Endothelial cell of umbilical vein (primary cell): Measurements from ENCODE around the gene C16orf95. TPM values are rescaled to one million over a fixed set of nuclear protein-coding genes. Genes with fewer than 3 reads are reported as not detected.

ENCODE experiments used
- BruUV-seq: library from RNA; stranded (reverse); fragments of 400-500 nt; replicated peaks from 2 replicates; lab custom pipeline; 2021; lab: Mats Ljungman, UMichigan
- CTCF ChIA-PET: fragments of 300-600, 350-600 bp; sonication (Branson Sonifier 250); formaldehyde crosslinking; loops from one replicate; lab custom pipeline; 2021; ENCODE audit warnings: antibody characterized with exemption, inconsistent platforms; lab: Charles Lee
- POLR2A ChIA-PET: fragments of 300-600, 350-600 bp; sonication (Branson Sonifier 250); formaldehyde crosslinking; loops from one replicate; lab custom pipeline; 2021; ENCODE audit warnings: antibody characterized with exemption, inconsistent platforms; lab: Charles Lee
- DNase-seq: peaks from one replicate; pipeline ENCODE4 v3.0.0-alpha.2; 2011; ENCODE audit warnings: low read depth, low spot score
- FAIRE-seq: peaks from 2 replicates; lab custom pipeline; 2011; peaks lifted over from hg19 to GRCh38; lab: Jason Lieb, UNC
- H2AFZ ChIP-seq: 2 replicates; pipeline ENCODE4 v1.6.0; 2012; ENCODE audit warnings: low read depth, low read length, control low read depth, inconsistent platforms
- H3K27ac ChIP-seq: 2 replicates; pipeline ENCODE4 v1.5.1; 2011; ENCODE audit warnings: low read depth, mild to moderate bottlenecking, control low read depth, low read length, moderate library complexity; ENCODE audit not compliant: insufficient read depth
- H3K27me3 ChIP-seq, 2 experiments: 2 replicates each; pipeline versions ENCODE4 v1.6.0 to v1.6.1; 2011; ENCODE audit warnings: low read length in 2 of 2, mixed read lengths in 1 of 2; ENCODE audit not compliant: control insufficient read depth in 2 of 2, insufficient read depth in 2 of 2
- H3K36me3 ChIP-seq, 2 experiments: 2 replicates in 1 of 2; 3 replicates in 1 of 2; pipeline ENCODE4 v1.5.1; 2011; ENCODE audit warnings: low read length in 2 of 2, mild to moderate bottlenecking in 1 of 2, moderate library complexity in 1 of 2; ENCODE audit not compliant: control insufficient read depth in 2 of 2, insufficient read depth in 2 of 2; ENCODE audit errors: extremely low read depth in 1 of 2
- H3K4me1 ChIP-seq: 3 replicates; pipeline ENCODE4 v1.5.1; 2011; ENCODE audit warnings: mild to moderate bottlenecking, low read length; ENCODE audit not compliant: control insufficient read depth, insufficient read depth; ENCODE audit errors: extremely low read depth
- H3K4me2 ChIP-seq: 2 replicates; pipeline ENCODE4 v1.6.1; 2011; ENCODE audit warnings: low read length, control low read depth, mixed read lengths; ENCODE audit not compliant: insufficient read depth
- H3K4me3 ChIP-seq, 3 experiments: fragments of 200-600 bp in 1 of 3; sonication (generic), shearing (Covaris generic) in 1 of 3; replicated peaks in 1 of 3; 2 replicates each; pipeline ENCODE4 v1.5.1; 2011 to 2016; ENCODE audit warnings: control low read depth in 3 of 3, low read length in 3 of 3, mild to moderate bottlenecking in 2 of 3, inconsistent platforms in 1 of 3, low read depth in 1 of 3, moderate library complexity in 1 of 3; ENCODE audit not compliant: insufficient read depth in 1 of 3
- H3K79me2 ChIP-seq: 2 replicates; pipeline ENCODE4 v1.6.0; 2012; ENCODE audit warnings: low read length, inconsistent platforms; ENCODE audit not compliant: control insufficient read depth, insufficient read depth
- H3K9ac ChIP-seq: replicated peaks from 2 replicates; pipeline ENCODE3; 2011; ENCODE audit warnings: low read length, control low read depth; ENCODE audit not compliant: insufficient read depth; ENCODE audit errors: extremely low read depth
- H3K9me1 ChIP-seq: replicated peaks from 3 replicates; pipeline ENCODE4 v1.6.0; 2011; ENCODE audit warnings: mild to moderate bottlenecking, low read length; ENCODE audit not compliant: control insufficient read depth, insufficient read depth; ENCODE audit errors: extremely low read depth
- H3K9me3 ChIP-seq: replicated peaks from 2 replicates; pipeline ENCODE4 v1.5.1; 2012; ENCODE audit warnings: low read length, inconsistent platforms; ENCODE audit not compliant: control insufficient read depth, insufficient read depth
- H4K20me1 ChIP-seq: replicated peaks from 2 replicates; pipeline ENCODE3; 2011; ENCODE audit warnings: mild to moderate bottlenecking, low read length; ENCODE audit not compliant: control insufficient read depth, insufficient read depth; ENCODE audit errors: extremely low read depth
- EZH2 ChIP-seq: IDR thresholded peaks from 2 replicates; pipeline ENCODE4 v1.6.1; 2012; ENCODE audit warnings: borderline replicate concordance, low read depth, mild to moderate bottlenecking, moderate library complexity, low read length, inconsistent platforms; ENCODE audit not compliant: severe bottlenecking
- FOS ChIP-seq: IDR thresholded peaks from 2 replicates; pipeline ENCODE4 v1.6.1; 2011; ENCODE audit warnings: mild to moderate bottlenecking, low read length, moderate library complexity, borderline replicate concordance; ENCODE audit not compliant: insufficient read depth
- GATA2 ChIP-seq: IDR thresholded peaks from 2 replicates; pipeline ENCODE4 v1.7.0; 2011; ENCODE audit warnings: low read depth, mild to moderate bottlenecking, moderate library complexity, mixed read lengths, low read length; ENCODE audit not compliant: insufficient read length, insufficient read depth
- JUN ChIP-seq: IDR thresholded peaks from 2 replicates; pipeline ENCODE4 v1.6.1; 2011; ENCODE audit warnings: borderline replicate concordance, low read depth; ENCODE audit not compliant: insufficient read length, insufficient read depth
- MYC ChIP-seq: IDR thresholded peaks from one replicate; pipeline ENCODE4 v1.6.1; 2011; ENCODE audit warnings: mild to moderate bottlenecking, low read depth, low read length
- POLR2A ChIP-seq: IDR thresholded peaks from 2 replicates; pipeline ENCODE4 v1.6.1; 2012; ENCODE audit warnings: low read depth, mild to moderate bottlenecking, control low read depth, low read length
- POLR2AphosphoS5 ChIP-seq: IDR thresholded peaks from 2 replicates; pipeline ENCODE4 v1.6.1; 2012; ENCODE audit warnings: low read depth, mild to moderate bottlenecking, control low read depth, low read length, moderate library complexity; ENCODE audit not compliant: insufficient read depth
- dilution Hi-C: fragments of 300-500 bp; cut with MboI; formaldehyde crosslinking; loops from one replicate; pipeline ENCODE4 v1.15.0; 2019; ENCODE audit warnings: low sequenced_read_pairs; ENCODE audit not compliant: extremely low pct_ligation_motif_present
- intact Hi-C: fragments of 100-400 bp; cut with micrococcal nuclease; formaldehyde crosslinking; loops from one replicate; pipeline ENCODE4 v1.10.0; 2022
- polyA plus RNA-seq, 4 experiments: library from polyadenylated mRNA; depleted of rRNA in 3 of 4; stranded (reverse) in 3 of 4; unstranded in 1 of 4; fragments of >200 nt; gene quantifications; 2 replicates each; pipeline versions ENCODE4 v1.2.1 to v1.2.3, GENCODE V29; 2011 to 2012; ENCODE audit warnings: missing spikeins in 1 of 4
- total RNA-seq: library from RNA; stranded (reverse); gene quantifications from 2 replicates; pipeline ENCODE4 v1.2.3, GENCODE V29; 2021
- TF ChIP-seq, protein P1 (sequence below): IDR thresholded peaks from 2 replicates; pipeline ENCODE4 v1.6.1; 2011; ENCODE audit not compliant: insufficient read depth, insufficient read length
- TF ChIP-seq, protein P2 (sequence below), 2 donors: IDR thresholded peaks; 1 replicate in 1 of 2; 2 replicates in 1 of 2; pipeline ENCODE4 v1.5.1; 2011; ENCODE audit warnings: low read length in 2 of 2, mild to moderate bottlenecking in 2 of 2, moderate library complexity in 2 of 2, control low read depth in 1 of 2, inconsistent platforms in 1 of 2, low read depth in 1 of 2; ENCODE audit not compliant: insufficient read depth in 1 of 2; ENCODE audit errors: extremely low read depth in 1 of 2

Gene C16orf95
- total and polyA plus RNA-seq, 2 donors (not counting 3 experiments of a cell fraction or from before 2014, with no cell fraction given): 4.0 to 6.6 TPM

DNA sequence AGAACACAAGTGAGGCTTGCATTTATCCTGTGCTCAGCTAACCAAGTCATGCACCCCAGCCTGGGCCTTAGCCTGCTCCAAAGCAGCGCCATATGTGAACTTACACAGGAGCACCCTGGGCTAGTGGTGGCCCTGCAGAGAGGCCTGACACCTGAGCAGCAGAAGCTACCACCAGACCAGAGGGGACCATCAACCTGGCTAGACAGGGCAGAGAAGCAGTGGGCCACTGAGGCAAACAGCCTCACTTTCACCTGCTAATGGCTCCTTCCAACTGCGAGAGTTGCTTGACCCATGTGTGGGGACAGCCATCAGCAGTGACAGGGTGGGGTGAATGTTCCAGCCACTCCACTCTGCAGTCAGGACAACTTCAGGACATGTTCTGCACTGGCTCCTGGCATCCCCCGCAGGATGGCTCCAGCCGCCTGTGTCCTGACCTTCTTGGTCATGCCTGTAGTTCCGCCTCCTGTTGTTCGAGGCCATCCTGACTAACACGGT, 2.9 kb upstream of the C16orf95 start:
- no TSS peak for BruUV-seq
- Histone ChIP-seq H3K9ac (no peak overlapping the region), H3K4me3 (no peak overlapping the region), H4K20me1 (no peaks in the 10 kb centered on the region), H3K79me2 (peaks cover 11% of the 10 kb centered on the region), H2AFZ (no peak overlapping the region), H3K36me3 (no peaks in the 10 kb centered on the region), H3K27ac (no peak overlapping the region), H3K9me1 (no peaks in the 10 kb centered on the region), H3K4me2 (no peak overlapping the region), H3K4me1 (peaks cover 7% of the 10 kb centered on the region), H3K27me3 (no peaks in the 10 kb centered on the region), H3K9me3 (no peaks in the 10 kb centered on the region)
- intact Hi-C loops: loop anchor here (5.0 kb wide), 2 partner anchors 317 to 933 kb away; no protein-coding TSS in a partner anchor
- dilution Hi-C loops: no loop called here
- DNase-seq: no peak
- CTCF ChIA-PET: interaction anchor here (0.9 kb wide), 1 partner anchor 22 kb away, joined by 3 read pairs; no protein-coding TSS in a partner anchor
- no peak for TF ChIP-seq FOS
- TF ChIP-seq GATA2: no peak
- no peak for TF ChIP-seq POLR2AphosphoS5
- TF ChIP-seq, protein P1, sequence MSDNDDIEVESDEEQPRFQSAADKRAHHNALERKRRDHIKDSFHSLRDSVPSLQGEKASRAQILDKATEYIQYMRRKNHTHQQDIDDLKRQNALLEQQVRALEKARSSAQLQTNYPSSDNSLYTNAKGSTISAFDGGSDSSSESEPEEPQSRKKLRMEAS: no peak
- TF ChIP-seq POLR2A: no peak
- FAIRE-seq: no peak
- POLR2A ChIA-PET: no interaction called here

DNA sequence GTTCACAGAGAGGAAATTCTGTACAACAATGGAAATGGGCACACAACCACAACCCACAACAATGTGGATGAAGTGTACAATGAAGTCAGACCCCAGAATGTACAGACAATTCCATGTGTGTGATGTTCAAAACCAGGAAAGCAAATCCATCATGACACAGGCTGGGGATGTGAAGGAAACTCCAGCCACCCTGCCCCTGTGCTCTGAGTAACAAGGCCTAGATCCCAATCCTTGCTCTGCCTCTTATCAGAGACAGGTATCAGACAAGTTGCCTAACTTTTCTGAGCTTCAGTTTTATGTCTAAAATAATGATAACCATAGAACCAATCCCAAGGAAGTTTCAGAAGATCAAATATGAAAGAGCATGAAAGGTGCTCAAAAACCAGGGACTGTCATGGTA, 1.8 kb upstream of the C16orf95 start:
- dilution Hi-C loops: no loop called here

More for the DNA sequence above, 1.8 kb upstream of the C16orf95 start:
- Histone ChIP-seq H3K4me3 (no peak overlapping the region), H3K27ac (no peak overlapping the region), H3K4me1 (peaks cover 7% of the 10 kb centered on the region), H3K9me1 (no peaks in the 10 kb centered on the region), H3K36me3 (no peaks in the 10 kb centered on the region), H3K9me3 (no peaks in the 10 kb centered on the region), H3K79me2 (peaks cover 11% of the 10 kb centered on the region), H3K4me2 (no peak overlapping the region), H3K27me3 (no peaks in the 10 kb centered on the region), H2AFZ (no peak overlapping the region), H4K20me1 (no peaks in the 10 kb centered on the region), H3K9ac (no peak overlapping the region)
- TF ChIP-seq POLR2AphosphoS5 (no peak), MYC (no peak), POLR2A (no peak), GATA2 (no peak), JUN (no peak), FOS (no peak), EZH2 (no peak)
- TF ChIP-seq, protein P1: no peak
- TF ChIP-seq, protein P2, sequence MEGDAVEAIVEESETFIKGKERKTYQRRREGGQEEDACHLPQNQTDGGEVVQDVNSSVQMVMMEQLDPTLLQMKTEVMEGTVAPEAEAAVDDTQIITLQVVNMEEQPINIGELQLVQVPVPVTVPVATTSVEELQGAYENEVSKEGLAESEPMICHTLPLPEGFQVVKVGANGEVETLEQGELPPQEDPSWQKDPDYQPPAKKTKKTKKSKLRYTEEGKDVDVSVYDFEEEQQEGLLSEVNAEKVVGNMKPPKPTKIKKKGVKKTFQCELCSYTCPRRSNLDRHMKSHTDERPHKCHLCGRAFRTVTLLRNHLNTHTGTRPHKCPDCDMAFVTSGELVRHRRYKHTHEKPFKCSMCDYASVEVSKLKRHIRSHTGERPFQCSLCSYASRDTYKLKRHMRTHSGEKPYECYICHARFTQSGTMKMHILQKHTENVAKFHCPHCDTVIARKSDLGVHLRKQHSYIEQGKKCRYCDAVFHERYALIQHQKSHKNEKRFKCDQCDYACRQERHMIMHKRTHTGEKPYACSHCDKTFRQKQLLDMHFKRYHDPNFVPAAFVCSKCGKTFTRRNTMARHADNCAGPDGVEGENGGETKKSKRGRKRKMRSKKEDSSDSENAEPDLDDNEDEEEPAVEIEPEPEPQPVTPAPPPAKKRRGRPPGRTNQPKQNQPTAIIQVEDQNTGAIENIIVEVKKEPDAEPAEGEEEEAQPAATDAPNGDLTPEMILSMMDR (IDR thresholded peaks at IDR 0.05; ENCODE audit: extremely low read depth in 1 of 2, insufficient read depth in 1 of 2, low read depth in 1 of 2, low read length in 2 of 2): no peak
- no TSS peak for BruUV-seq
- no peak for FAIRE-seq
- intact Hi-C loops: loop anchor here (5.0 kb wide), 2 partner anchors 318 to 932 kb away; no protein-coding TSS in a partner anchor
- CTCF ChIA-PET: interaction anchor here (0.9 kb wide), 1 partner anchor 21 kb away, joined by 3 read pairs; no protein-coding TSS in a partner anchor
- POLR2A ChIA-PET: no interaction called here
- DNase-seq: no peak
